HUES48 (cell line): ENCODE data around the gene PDC.

Experiments
- H3K27ac ChIP-seq: one replicate; pipeline ENCODE4 v1.7.0; 2013; ENCODE audit warnings: low read depth, low read length, inconsistent platforms
- H3K27me3 ChIP-seq: 2 replicates; pipeline ENCODE4 v1.6.1; 2013; ENCODE audit warnings: mild to moderate bottlenecking, low read length; ENCODE audit not compliant: control insufficient read depth, insufficient read depth
- H3K36me3 ChIP-seq: 2 replicates; pipeline ENCODE4 v1.6.1; 2013; ENCODE audit warnings: low read length; ENCODE audit not compliant: control insufficient read depth, insufficient read depth
- H3K4me1 ChIP-seq: 2 replicates; pipeline ENCODE4 v1.6.1; 2013; ENCODE audit warnings: mild to moderate bottlenecking, low read length; ENCODE audit not compliant: control insufficient read depth, insufficient read depth
- H3K4me3 ChIP-seq: 2 replicates; pipeline ENCODE4 v1.5.1; 2013; ENCODE audit warnings: mild to moderate bottlenecking, low read depth, low read length
- H3K9ac ChIP-seq: 2 replicates; pipeline ENCODE4 v1.6.1; 2013; ENCODE audit warnings: mild to moderate bottlenecking, low read depth, low read length, moderate library complexity
- H3K9me3 ChIP-seq: 2 replicates; pipeline ENCODE4 v1.6.1; 2013; ENCODE audit warnings: low read length; ENCODE audit not compliant: control insufficient read depth, insufficient read depth

The PDC gene

DNA sequence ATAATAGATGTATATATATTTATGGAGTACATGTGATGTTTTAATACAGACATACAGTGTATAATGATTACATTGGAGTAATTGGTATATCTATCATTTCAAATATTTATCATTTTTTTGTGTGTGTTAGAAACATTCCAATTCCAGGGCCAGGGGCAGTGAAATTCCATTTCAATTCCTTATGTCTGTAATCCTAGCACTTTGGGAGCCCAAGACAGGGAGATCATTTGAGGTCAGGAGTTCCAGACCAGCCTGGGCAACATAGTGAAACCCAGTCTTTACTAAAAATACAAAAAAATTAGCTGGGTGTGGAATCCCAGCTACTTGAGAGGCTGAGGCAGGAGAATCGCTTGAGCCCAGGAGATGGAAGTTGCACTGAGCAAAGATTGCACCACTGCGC is 30.4 kb upstream of the PDC start:
- H3K27me3 ChIP-seq, result no peaks in the 10 kb centered on the region
- H3K9me3 ChIP-seq, result no peaks in the 10 kb centered on the region
- H3K4me3 ChIP-seq, result no peak overlapping the region
- H3K9ac ChIP-seq, result no peak overlapping the region
- H3K27ac ChIP-seq, result no peak overlapping the region
- H3K36me3 ChIP-seq, result no peaks in the 10 kb centered on the region
- H3K4me1 ChIP-seq, result no peaks in the 10 kb centered on the region

DNA sequence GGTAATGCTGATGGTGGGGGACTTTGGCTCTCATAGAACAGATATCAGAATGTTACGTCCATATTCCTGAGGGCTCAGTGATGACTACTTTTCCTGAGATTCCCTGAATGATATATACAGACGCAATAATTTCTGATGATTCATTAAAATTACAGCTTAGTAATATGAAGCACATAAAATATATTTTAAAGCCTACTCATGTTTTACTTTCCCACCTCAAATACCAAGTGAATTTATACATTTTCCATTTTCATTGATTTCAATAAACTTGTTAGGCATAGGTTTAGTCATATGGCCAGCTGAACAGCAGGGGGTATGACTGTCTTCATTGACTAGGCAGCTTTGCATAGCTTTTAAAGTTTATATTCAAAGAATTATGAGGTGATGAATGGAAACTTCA is 26.2 kb upstream of the PDC start:
- no peak overlapping the region for H3K9ac ChIP-seq
- H3K36me3 ChIP-seq, result no peaks in the 10 kb centered on the region
- H3K27ac ChIP-seq, result no peak overlapping the region
- no peaks in the 10 kb centered on the region for H3K4me1 ChIP-seq
- no peaks in the 10 kb centered on the region for H3K27me3 ChIP-seq
- H3K4me3 ChIP-seq, result no peak overlapping the region
- no peaks in the 10 kb centered on the region for H3K9me3 ChIP-seq

DNA sequence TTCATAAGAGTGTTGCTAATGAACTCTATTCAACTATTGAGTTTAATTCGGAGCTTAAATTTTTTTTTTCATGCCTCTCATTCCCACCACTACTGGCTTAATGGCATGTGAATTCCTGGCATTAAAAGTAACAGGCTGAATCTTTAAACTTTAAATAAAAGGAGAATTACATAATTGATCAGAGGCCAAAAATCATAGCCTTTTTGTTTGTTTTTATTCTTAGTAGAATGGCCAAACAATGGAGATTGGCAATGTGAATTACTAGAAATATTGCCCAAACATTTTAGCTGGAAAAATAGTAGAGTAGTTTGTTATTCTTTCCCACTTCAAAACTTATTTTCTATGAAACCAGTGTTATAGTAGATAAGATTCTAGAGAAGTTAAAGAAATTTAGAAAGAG is 25.1 kb upstream of the PDC start:
- no peaks in the 10 kb centered on the region for H3K36me3 ChIP-seq
- H3K27ac ChIP-seq, result no peak overlapping the region
- no peak overlapping the region for H3K4me3 ChIP-seq
- H3K9ac ChIP-seq, result no peak overlapping the region
- no peaks in the 10 kb centered on the region for H3K27me3 ChIP-seq
- no peaks in the 10 kb centered on the region for H3K4me1 ChIP-seq
- H3K9me3 ChIP-seq, result no peaks in the 10 kb centered on the region

DNA sequence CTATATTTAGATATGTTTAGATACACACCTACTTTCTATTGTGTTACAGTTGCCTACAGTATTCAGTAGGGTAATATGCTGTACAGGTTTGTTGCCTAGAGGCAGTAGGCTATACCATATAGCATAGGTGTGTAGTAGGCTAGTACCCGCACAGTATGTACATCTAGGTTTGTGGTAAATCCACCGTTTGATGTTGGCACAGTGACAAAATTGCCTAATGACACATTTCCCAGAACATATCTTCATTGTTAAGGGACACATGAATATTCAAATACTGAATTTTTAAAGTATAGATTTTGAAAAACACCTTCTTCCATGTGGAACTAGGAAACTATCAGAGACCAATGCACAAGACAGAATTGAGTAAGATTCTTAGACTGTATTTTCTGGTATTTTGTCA is 22.6 kb upstream of the PDC start:
- H3K27me3 ChIP-seq, result no peaks in the 10 kb centered on the region
- no peak overlapping the region for H3K27ac ChIP-seq
- H3K9me3 ChIP-seq, result no peaks in the 10 kb centered on the region
- H3K9ac ChIP-seq, result no peak overlapping the region
- no peak overlapping the region for H3K4me3 ChIP-seq
- H3K4me1 ChIP-seq, result no peaks in the 10 kb centered on the region
- no peaks in the 10 kb centered on the region for H3K36me3 ChIP-seq

DNA sequence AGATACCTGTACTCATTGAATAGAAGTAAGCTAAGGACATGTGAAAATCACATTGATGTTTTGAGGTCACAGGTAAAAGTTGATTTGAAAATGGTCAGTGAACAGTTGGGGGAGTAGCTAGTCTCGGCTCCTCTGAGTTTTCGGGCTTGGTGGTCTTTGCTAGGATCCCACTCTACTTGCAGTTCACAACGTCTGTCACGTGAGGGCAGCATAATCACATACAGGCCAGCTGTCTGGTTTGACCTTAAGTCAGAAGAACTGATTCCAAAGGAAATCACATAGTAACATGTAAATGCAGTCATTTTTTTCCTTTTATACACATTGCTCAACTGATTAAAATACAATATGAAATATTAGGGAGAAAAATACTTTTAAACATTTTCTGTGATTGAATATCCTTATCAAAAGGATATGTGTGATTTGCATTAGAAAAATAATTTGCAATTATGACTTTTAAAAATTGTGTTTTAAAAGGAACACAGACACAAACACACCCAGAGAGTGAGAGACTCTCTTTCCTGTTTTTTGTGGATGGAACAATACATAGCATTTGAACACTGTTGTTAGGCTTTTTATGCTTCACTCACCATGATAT is 21.8 kb upstream of the PDC start:
- Histone ChIP-seq H3K27ac (no peak overlapping the region), H3K36me3 (no peaks in the 10 kb centered on the region), H3K9ac (no peak overlapping the region), H3K9me3 (no peaks in the 10 kb centered on the region), H3K4me1 (no peaks in the 10 kb centered on the region), H3K4me3 (no peak overlapping the region), H3K27me3 (no peaks in the 10 kb centered on the region)

DNA sequence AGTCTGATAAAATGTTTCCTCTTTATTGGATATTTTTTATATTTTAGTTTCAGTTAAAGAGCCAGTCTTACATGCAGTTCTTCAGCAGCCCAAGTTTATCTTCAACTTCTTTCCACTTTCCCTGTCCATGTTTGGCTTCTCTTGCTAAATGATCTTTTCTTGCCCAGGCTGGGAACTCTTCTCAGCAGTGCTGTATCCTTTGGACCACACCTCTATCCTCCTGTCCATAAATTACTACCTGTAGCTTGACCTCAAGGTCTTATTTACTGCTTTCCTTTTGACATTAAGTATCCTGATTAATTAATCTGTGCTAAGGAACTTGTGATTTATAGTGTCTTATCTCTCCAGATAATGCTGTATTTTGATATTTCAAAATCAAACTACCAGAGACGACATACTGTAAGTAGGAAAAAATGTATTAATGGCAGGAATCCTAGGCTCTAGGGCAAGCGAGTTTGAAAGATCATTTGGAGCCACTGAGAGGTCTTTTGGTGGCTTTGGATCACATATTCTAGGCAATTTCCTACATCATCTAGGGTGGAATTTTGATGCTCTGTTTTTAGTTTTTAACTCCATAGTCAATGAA is 20.5 kb upstream of the PDC start:
- no peak overlapping the region for H3K9ac ChIP-seq
- no peaks in the 10 kb centered on the region for H3K27me3 ChIP-seq
- H3K4me3 ChIP-seq, result no peak overlapping the region
- H3K4me1 ChIP-seq, result no peaks in the 10 kb centered on the region
- no peak overlapping the region for H3K27ac ChIP-seq
- H3K9me3 ChIP-seq, result no peaks in the 10 kb centered on the region
- no peaks in the 10 kb centered on the region for H3K36me3 ChIP-seq

DNA sequence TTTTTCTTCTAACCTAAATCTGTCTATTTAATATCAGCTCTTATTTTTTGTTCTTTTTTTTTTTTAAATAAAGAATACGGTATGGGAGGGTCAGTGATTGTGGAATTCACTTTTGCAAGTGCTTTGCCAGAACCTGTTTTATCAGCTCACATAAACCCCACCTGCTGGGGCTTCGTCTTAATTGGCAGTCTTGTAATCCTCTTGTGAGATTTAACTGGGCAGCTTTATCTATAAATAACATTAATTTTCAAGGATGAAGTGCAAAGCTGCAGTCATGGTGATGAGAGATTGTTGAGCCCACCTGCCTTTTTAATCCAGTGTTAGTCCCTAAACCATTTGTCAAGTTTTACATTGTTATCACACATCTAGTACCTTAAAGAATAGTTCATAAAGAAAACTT is 18.2 kb upstream of the PDC start:
- Histone ChIP-seq H3K9me3 (no peaks in the 10 kb centered on the region), H3K9ac (no peak overlapping the region), H3K4me1 (no peaks in the 10 kb centered on the region), H3K27ac (no peak overlapping the region), H3K36me3 (no peaks in the 10 kb centered on the region), H3K4me3 (no peak overlapping the region), H3K27me3 (no peaks in the 10 kb centered on the region)

DNA sequence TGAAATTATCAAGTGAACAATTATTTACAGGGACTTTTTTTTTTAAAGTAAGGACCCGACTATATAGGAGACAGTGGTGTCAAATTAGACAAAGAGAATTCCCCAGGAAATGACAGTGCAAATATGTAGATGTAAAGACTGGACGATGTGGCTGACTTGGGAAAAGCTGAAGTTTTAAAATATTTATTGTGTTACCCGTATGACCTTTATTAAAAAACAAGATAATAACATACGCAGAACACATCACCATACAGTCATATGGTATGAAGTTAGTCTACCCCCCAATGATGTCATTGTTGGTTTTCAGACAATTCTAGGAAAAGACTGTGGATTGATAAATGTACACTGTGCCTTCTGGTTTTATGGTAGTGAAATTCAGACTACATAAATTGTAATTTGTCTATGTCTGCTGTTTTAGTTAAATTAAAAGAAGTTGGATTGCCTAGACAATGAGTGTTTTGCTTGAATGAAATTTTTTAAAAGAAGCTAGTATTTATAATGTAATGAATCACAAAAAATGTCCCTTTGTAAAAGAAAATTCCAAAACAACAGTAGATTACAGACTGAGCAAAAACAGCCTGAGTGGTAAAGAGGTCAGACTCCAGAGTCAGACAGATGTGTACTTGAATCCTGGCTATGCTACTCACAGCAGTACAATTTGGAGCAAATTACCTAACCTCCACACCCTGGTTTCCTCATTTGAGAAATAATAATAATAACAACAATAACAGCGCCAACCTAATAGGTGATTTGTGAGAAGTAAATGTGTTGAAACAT is 15.5 kb upstream of the PDC start:
- Histone ChIP-seq H3K36me3 (no peaks in the 10 kb centered on the region), H3K9ac (no peak overlapping the region), H3K4me3 (no peak overlapping the region), H3K27ac (no peak overlapping the region), H3K9me3 (no peaks in the 10 kb centered on the region), H3K4me1 (no peaks in the 10 kb centered on the region), H3K27me3 (no peaks in the 10 kb centered on the region)

DNA sequence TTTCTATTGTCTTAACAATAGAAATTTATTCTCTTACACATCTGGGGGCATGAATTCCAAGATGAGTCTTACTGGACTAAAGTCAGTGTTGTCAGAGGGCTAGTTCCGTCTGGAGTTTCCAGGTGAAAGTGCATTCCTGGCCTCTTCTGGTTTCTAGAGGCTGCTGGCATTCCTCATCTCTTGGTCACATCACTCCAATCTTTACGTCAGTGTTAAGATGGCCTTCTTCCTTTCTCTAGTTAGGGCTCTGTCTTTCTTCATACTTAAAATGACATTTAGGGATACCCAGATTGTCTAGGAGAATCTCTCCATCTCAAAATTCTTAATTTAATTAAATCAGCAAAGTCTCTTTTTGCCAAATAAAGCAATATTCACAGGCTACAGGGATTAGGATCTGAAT is 13.3 kb upstream of the PDC start:
- no peaks in the 10 kb centered on the region for H3K4me1 ChIP-seq
- no peak overlapping the region for H3K27ac ChIP-seq
- H3K9me3 ChIP-seq, result no peaks in the 10 kb centered on the region
- H3K9ac ChIP-seq, result no peak overlapping the region
- H3K4me3 ChIP-seq, result no peak overlapping the region
- no peaks in the 10 kb centered on the region for H3K36me3 ChIP-seq
- no peaks in the 10 kb centered on the region for H3K27me3 ChIP-seq

DNA sequence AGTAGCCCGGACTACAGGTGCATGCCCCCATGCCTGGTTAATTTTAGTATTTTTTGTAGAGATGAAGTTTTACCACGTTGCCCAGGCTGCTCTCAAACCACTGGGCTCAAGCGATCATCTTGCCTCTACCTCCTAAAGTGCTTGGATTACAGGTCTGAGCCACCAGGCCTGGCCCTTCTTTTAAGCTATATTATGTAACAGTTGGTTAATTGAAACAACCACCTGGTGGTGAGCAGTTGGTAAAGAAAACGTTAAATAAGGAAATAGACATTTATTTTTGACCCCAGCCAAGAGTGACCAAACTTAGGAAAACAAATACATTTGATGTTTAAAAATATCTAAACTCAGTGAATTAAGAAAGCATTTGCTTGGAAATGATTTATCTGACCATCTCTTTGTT is 12.1 kb upstream of the PDC start:
- Histone ChIP-seq H3K9me3 (no peaks in the 10 kb centered on the region), H3K27me3 (no peaks in the 10 kb centered on the region), H3K27ac (no peak overlapping the region), H3K9ac (no peak overlapping the region), H3K36me3 (no peaks in the 10 kb centered on the region), H3K4me1 (no peaks in the 10 kb centered on the region), H3K4me3 (no peak overlapping the region)

DNA sequence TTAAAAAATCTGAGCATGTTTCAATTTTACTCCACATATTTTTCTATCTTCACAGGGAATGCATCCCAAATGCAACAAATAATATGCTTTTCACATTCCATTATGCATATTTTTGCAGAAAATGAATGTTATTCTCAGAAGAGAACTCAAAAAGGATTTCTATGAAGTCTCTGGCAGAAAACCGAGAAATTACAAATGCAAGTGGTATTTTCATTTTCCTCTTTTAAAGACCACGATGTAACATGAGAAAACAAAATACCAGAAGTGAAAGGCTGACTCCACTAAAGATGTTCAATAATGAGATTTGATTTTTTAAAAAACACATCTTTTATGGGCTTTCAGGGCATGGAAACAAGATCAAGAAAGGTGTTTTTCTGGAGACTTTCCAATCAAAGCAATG is 5.0 kb upstream of the PDC start:
- no peaks in the 10 kb centered on the region for H3K27me3 ChIP-seq
- no peaks in the 10 kb centered on the region for H3K9me3 ChIP-seq
- H3K9ac ChIP-seq, result no peak overlapping the region
- no peak overlapping the region for H3K4me3 ChIP-seq
- no peaks in the 10 kb centered on the region for H3K36me3 ChIP-seq
- H3K27ac ChIP-seq, result no peak overlapping the region
- H3K4me1 ChIP-seq, result peaks cover 9% of the 10 kb centered on the region; the same call in 1 of the 2 replicates
